Thoracic aorta (tissue), 2 donors: ENCODE measurements around the gene FRYL. TPM values are rescaled to one million over a fixed set of nuclear protein-coding genes. Genes with fewer than 3 reads are reported as not detected.
"Not testable (repeated sequence)": the region's sequence is repeated elsewhere in the genome, so short reads cannot be mapped to it uniquely, and the experiment has no call there.

Source experiments
- ATAC-seq: fragments of 150-250 bp; one replicate; pipeline ENCODE4 v1.8.0; 2017; ENCODE audit warnings: low read depth; ENCODE audit not compliant: insufficient number of reproducible peaks, low FRiP score
- DNase-seq: peaks from one replicate; pipeline ENCODE4 v3.0.0-alpha.2; 2020; ENCODE audit warnings: low spot score
- H3K27ac ChIP-seq, 2 donors: fragments of 200-600 bp; sonication (generic); 1 replicate in 1 of 2; 2 replicates in 1 of 2; pipeline ENCODE4 v1.5.1; 2016; ENCODE audit warnings: mild to moderate bottlenecking in 2 of 2, moderate library complexity in 2 of 2
- H3K27me3 ChIP-seq: fragments of 200-600 bp; sonication (generic); replicated peaks from 2 replicates; pipeline ENCODE4 v1.6.0; 2016; ENCODE audit warnings: mild to moderate bottlenecking; ENCODE audit not compliant: insufficient read depth
- H3K36me3 ChIP-seq: fragments of 200-600 bp; sonication (generic); one replicate; pipeline ENCODE4 v1.5.1; 2016
- H3K4me1 ChIP-seq, 2 donors: fragments of 200-600 bp; sonication (generic); 1 replicate in 1 of 2; 2 replicates in 1 of 2; pipeline versions ENCODE4 v1.5.1 to v1.6.0; 2016; ENCODE audit warnings: low read depth in 2 of 2, mild to moderate bottlenecking in 1 of 2; ENCODE audit not compliant: control insufficient read depth in 1 of 2
- H3K4me3 ChIP-seq: fragments of 200-600 bp; sonication (generic); 2 replicates; pipeline ENCODE4 v1.5.1; 2016; ENCODE audit warnings: mild to moderate bottlenecking
- H3K9me3 ChIP-seq: fragments of 200-600 bp; sonication (generic); 2 replicates; pipeline ENCODE4 v1.5.1; 2016
- CTCF ChIP-seq: fragments of 200-600 bp; sonication (generic); IDR thresholded peaks from one replicate; pipeline ENCODE4 v1.5.1; 2019; ENCODE audit warnings: antibody characterized with exemption
- total RNA-seq, 2 donors: library from RNA; depleted of rRNA; stranded (reverse); fragments of >200 nt; gene quantifications; one replicate each; pipeline versions ENCODE4 v1.1.0 to v1.2.3, GENCODE V29; 2016

The FRYL gene
- total RNA-seq, 2 donors from 2014 or later = 108 to 155 TPM

- no peak for DNase-seq
- Histone ChIP-seq H3K36me3 (no peaks in the 10 kb centered on the region), H3K27me3 (no peaks in the 10 kb centered on the region), H3K9me3 (no peaks in the 10 kb centered on the region), H3K4me3 (no peak overlapping the region), H3K27ac (no peak overlapping the region), H3K4me1 (peaks cover 0 to 19% of the 10 kb centered on the region in 2 donors)
- TF ChIP-seq CTCF = no peak
- no peak for ATAC-seq
These were observed 37.7 kb downstream of the FRYL start for GRCh38 chr4:48742412-48742811.

GRCh38 chr4:48739560-48740019 lies 40.5 kb downstream of the FRYL start:
- no peak for ATAC-seq
- Histone ChIP-seq H3K9me3 (no peaks in the 10 kb centered on the region), H3K4me3 (no peak overlapping the region), H3K4me1 (peaks cover 0 to 14% of the 10 kb centered on the region in 2 donors), H3K36me3 (no peaks in the 10 kb centered on the region), H3K27me3 (no peaks in the 10 kb centered on the region), H3K27ac (no peak overlapping the region)
- no peak for DNase-seq
- TF ChIP-seq CTCF = no peak

- Histone ChIP-seq H3K4me1 (peaks cover 0 to 14% of the 10 kb centered on the region in 2 donors), H3K9me3 (no peaks in the 10 kb centered on the region), H3K4me3 (no peak overlapping the region), H3K36me3 (no peaks in the 10 kb centered on the region), H3K27me3 (no peaks in the 10 kb centered on the region), H3K27ac (no peak overlapping the region)
- no peak for DNase-seq
- TF ChIP-seq CTCF = no peak
- ATAC-seq = no peak
These were observed 41.2 kb downstream of the FRYL start for GRCh38 chr4:48738856-48739255.

- not testable (repeated sequence) for ATAC-seq, H3K36me3 ChIP-seq, DNase-seq, H3K9me3 ChIP-seq, H3K27ac ChIP-seq, H3K4me3 ChIP-seq, H3K27me3 ChIP-seq
- peaks cover 17 to 43% of the 10 kb centered on the region in 2 donors for H3K4me1 ChIP-seq
These were observed 51.1 kb downstream of the FRYL start for GRCh38 chr4:48728906-48729496.

GRCh38 chr4:48727666-48728459 lies 52.2 kb downstream of the FRYL start:
- ATAC-seq = no peak
- H3K36me3 ChIP-seq = no peaks in the 10 kb centered on the region
- no peak for TF ChIP-seq CTCF
- H3K27ac ChIP-seq = no peak overlapping the region
- H3K9me3 ChIP-seq = no peaks in the 10 kb centered on the region
- no peaks in the 10 kb centered on the region for H3K27me3 ChIP-seq
- no peak overlapping the region for H3K4me3 ChIP-seq
- DNase-seq = no peak
- H3K4me1 ChIP-seq = peaks cover 20 to 49% of the 10 kb centered on the region in 2 donors
